ENCODE measurements around the gene THUMPD3.

Gene THUMPD3

GRCh38 chr3:9400616-9401015, 37.8 kb downstream of the THUMPD3 start:
- Histone ChIP-seq H3K27ac (ENCODE audit: low read length) (no peak overlapping the region), H3K4me1 (ENCODE audit: low read length) (peaks cover 45% of the 10 kb centered on the region)

DNA sequence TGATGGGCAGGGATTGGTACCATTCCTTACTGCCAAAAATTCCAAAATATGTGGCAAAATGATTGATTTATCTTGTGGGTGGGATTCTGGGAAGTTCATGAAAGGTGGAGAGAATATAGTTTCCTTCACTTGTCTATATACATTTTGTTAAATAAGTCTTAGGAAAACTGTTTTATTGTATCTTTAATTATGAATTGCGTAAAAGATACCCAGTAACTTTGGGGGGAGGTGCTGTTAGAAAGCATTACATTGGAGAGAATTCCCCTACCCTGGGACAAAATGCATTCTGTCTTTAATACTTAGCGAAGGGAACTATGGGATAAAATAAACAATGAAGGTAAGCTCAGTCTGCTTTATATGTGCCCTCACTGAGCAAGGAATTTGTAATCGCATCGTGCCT, 39.1 kb downstream of the THUMPD3 start:
- Histone ChIP-seq H3K9ac (ENCODE audit: low read length) (no peak overlapping the region), H3K27ac (ENCODE audit: low read length) (no peak overlapping the region), H2AFZ (ENCODE audit: low read depth, low read length) (no peak overlapping the region), H3K79me2 (ENCODE audit: low read length) (peaks cover 94% of the 10 kb centered on the region), H3K27me3 (ENCODE audit: low read depth, low read length) (no peaks in the 10 kb centered on the region), H3K36me3 (replicated peaks; ENCODE audit: low read depth, low read length) (peaks cover 21% of the 10 kb centered on the region), H3K9me3 (ENCODE audit: insufficient read depth, low read length) (no peaks in the 10 kb centered on the region), H4K20me1 (ENCODE audit: insufficient read depth, low read length) (peaks cover 83% of the 10 kb centered on the region), H3K4me2 (ENCODE audit: low read length) (peak overlapping the region; percentile 73), H3K4me1 (ENCODE audit: low read length) (peaks cover 50% of the 10 kb centered on the region), H3K4me3 (ENCODE audit: low read length) (no peak overlapping the region)
- TF ChIP-seq, protein P1, sequence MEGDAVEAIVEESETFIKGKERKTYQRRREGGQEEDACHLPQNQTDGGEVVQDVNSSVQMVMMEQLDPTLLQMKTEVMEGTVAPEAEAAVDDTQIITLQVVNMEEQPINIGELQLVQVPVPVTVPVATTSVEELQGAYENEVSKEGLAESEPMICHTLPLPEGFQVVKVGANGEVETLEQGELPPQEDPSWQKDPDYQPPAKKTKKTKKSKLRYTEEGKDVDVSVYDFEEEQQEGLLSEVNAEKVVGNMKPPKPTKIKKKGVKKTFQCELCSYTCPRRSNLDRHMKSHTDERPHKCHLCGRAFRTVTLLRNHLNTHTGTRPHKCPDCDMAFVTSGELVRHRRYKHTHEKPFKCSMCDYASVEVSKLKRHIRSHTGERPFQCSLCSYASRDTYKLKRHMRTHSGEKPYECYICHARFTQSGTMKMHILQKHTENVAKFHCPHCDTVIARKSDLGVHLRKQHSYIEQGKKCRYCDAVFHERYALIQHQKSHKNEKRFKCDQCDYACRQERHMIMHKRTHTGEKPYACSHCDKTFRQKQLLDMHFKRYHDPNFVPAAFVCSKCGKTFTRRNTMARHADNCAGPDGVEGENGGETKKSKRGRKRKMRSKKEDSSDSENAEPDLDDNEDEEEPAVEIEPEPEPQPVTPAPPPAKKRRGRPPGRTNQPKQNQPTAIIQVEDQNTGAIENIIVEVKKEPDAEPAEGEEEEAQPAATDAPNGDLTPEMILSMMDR (IDR thresholded peaks at IDR 0.05; ENCODE audit: low read depth, low read length), result no peak
- no peak for TF ChIP-seq EZH2phosphoT487 (IDR thresholded peaks at IDR 0.05; ENCODE audit: low read depth)

More at GRCh38 chr3:9400616-9401015, 37.8 kb downstream of the THUMPD3 start:
- H2AFZ ChIP-seq (ENCODE audit: low read depth, low read length), result no peak overlapping the region
- peaks cover 74% of the 10 kb centered on the region for H4K20me1 ChIP-seq (ENCODE audit: insufficient read depth, low read length)
- peaks cover 20% of the 10 kb centered on the region for H3K36me3 ChIP-seq (replicated peaks; ENCODE audit: low read depth, low read length)
- H3K27me3 ChIP-seq (ENCODE audit: low read depth, low read length), result no peaks in the 10 kb centered on the region
- H3K79me2 ChIP-seq (ENCODE audit: low read length), result peaks cover 92% of the 10 kb centered on the region
- TF ChIP-seq, protein P1 (IDR thresholded peaks at IDR 0.05; ENCODE audit: low read depth, low read length), result no peak
- TF ChIP-seq EZH2phosphoT487 (IDR thresholded peaks at IDR 0.05; ENCODE audit: low read depth), result no peak
- no peaks in the 10 kb centered on the region for H3K9me3 ChIP-seq (ENCODE audit: insufficient read depth, low read length)
- 0 out of 2 replicates have a peak overlapping the region, but pooled peaks have one; percentile 8 for H3K9ac ChIP-seq (ENCODE audit: low read length)
- peak overlapping the region; percentile 73 for H3K4me2 ChIP-seq (ENCODE audit: low read length)
- peak overlapping the region; percentile 98 for H3K4me3 ChIP-seq (ENCODE audit: low read length)

DNA sequence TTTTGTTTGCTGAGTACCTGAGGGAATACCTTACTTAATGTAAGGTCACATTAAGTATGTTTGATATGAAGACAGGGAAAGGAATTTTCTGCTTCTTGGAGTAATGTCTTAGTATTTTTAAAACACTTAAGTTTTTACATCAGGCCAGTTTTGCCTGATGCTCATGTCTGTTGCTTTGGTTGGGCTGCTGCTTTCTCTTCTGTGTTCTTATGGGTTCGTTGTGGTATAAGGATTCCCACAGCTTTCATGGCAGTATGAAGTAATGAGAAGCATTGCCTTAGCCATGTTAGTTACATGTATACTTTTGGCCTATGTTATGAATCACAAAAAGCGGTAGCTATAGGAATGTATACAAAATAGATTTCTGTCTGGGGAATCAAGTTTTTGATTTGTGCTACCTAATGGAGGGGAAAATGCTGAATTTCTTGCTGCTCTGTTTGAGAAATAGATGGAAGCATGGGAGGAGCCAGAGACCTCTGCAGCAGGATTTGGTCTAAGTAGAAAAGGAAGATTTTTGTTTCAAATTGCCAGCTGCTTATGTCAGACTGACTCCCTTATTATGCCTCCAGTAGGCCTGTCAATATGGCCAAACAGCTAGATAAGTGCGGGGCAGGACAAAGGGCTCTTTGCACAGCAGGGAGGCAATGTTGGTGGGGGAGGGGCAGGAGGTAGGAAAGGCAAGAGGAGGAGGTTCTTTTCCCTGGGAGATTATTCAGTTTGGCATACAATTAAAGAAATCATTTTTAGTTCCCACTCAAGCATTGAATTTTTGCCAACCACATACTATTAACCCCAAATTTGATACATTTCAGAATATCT, 39.8 kb downstream of the THUMPD3 start:
- Histone ChIP-seq H3K9ac (ENCODE audit: low read length) (no peak overlapping the region), H3K4me2 (ENCODE audit: low read length) (peak overlapping the region; percentile 73), H3K9me3 (ENCODE audit: insufficient read depth, low read length) (no peaks in the 10 kb centered on the region), H4K20me1 (ENCODE audit: insufficient read depth, low read length) (peaks cover 90% of the 10 kb centered on the region), H3K36me3 (replicated peaks; ENCODE audit: low read depth, low read length) (peaks cover 21% of the 10 kb centered on the region), H3K27me3 (ENCODE audit: low read depth, low read length) (no peaks in the 10 kb centered on the region), H3K27ac (ENCODE audit: low read length) (no peak overlapping the region), H3K4me1 (ENCODE audit: low read length) (peaks cover 50% of the 10 kb centered on the region), H3K79me2 (ENCODE audit: low read length) (peaks cover 100% of the 10 kb centered on the region), H3K4me3 (ENCODE audit: low read length) (no peak overlapping the region), H2AFZ (ENCODE audit: low read depth, low read length) (no peak overlapping the region)
- no peak for TF ChIP-seq EZH2phosphoT487 (IDR thresholded peaks at IDR 0.05; ENCODE audit: low read depth)
- TF ChIP-seq, protein P1 (IDR thresholded peaks at IDR 0.05; ENCODE audit: low read depth, low read length), result no peak

GRCh38 chr3:9403463-9403862, 40.6 kb downstream of the THUMPD3 start:
- peaks cover 50% of the 10 kb centered on the region for H3K4me1 ChIP-seq (ENCODE audit: low read length)
- no peak overlapping the region for H3K4me3 ChIP-seq (ENCODE audit: low read length)

More at GRCh38 chr3:9403463-9403862, 40.6 kb downstream of the THUMPD3 start:
- TF ChIP-seq, protein P1 (IDR thresholded peaks at IDR 0.05; ENCODE audit: low read depth, low read length), result no peak
- Histone ChIP-seq H3K27ac (ENCODE audit: low read length) (no peak overlapping the region), H3K9ac (ENCODE audit: low read length) (no peak overlapping the region), H3K9me3 (ENCODE audit: insufficient read depth, low read length) (no peaks in the 10 kb centered on the region), H3K79me2 (ENCODE audit: low read length) (peaks cover 100% of the 10 kb centered on the region), H2AFZ (ENCODE audit: low read depth, low read length) (no peak overlapping the region), H4K20me1 (ENCODE audit: insufficient read depth, low read length) (peaks cover 97% of the 10 kb centered on the region), H3K36me3 (replicated peaks; ENCODE audit: low read depth, low read length) (peaks cover 14% of the 10 kb centered on the region), H3K27me3 (ENCODE audit: low read depth, low read length) (no peaks in the 10 kb centered on the region), H3K4me2 (ENCODE audit: low read length) (no peak overlapping the region)

Data from OCI-LY3 (cell line).